ENCODE results near the gene INTS14.

DNA sequence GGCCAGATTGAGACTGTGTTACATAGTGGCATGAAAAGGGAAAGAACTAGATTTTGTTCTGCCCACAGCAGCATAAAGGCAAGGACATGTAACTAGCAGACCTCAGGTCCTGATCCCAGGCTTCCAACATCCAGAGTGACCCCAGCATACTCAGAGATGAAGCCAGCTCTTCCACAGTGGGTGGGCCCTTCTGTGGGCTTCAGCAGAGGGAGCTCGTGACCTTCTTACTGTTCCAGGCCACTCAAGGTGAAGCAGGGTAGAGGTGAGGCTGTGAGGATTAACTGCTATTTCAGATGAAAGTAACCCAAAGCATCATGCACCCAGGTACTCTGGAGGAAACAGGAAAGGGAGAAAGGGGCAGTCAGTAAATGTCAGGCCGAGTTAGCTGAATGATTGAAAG lies 9.9 kb upstream of the INTS14 start:
- no peak for TF ChIP-seq CTCF (conservative IDR thresholded peaks at IDR 0.05; ENCODE audit: low read depth, low read length)
- TF ChIP-seq EZH2 (IDR thresholded peaks at IDR 0.05; ENCODE audit: low read length, unreplicated experiment) = no peak

Data from PC-3 (cell line).